Liver (tissue), 9 donors: Measurements from ENCODE around the gene MYO15A. TPM values are rescaled to one million over a fixed set of nuclear protein-coding genes. Genes with fewer than 3 reads are reported as not detected.
A peak's percentile ranks its signal among the peaks of the same experiment; 100 is the strongest.

Experiments used
- DNase-seq: peaks from one replicate; pipeline ENCODE4 v3.0.0-alpha.2; 2017; ENCODE audit warnings: low spot score
- H3K27ac ChIP-seq, 2 donors: one replicate each; pipeline ENCODE4 v1.7.0; 2013; ENCODE audit warnings: inconsistent platforms in 2 of 2, low read length in 2 of 2, control low read depth in 1 of 2, low read depth in 1 of 2, mild to moderate bottlenecking in 1 of 2
- H3K27me3 ChIP-seq, 4 donors: one replicate each; pipeline versions ENCODE4 v1.6.1 to v1.7.0; 2013; ENCODE audit warnings: low read length in 3 of 4, inconsistent platforms in 1 of 4, mild to moderate bottlenecking in 1 of 4, moderate library complexity in 1 of 4; ENCODE audit not compliant: control insufficient read depth in 4 of 4, insufficient read depth in 4 of 4
- H3K36me3 ChIP-seq, 4 donors: one replicate each; pipeline versions ENCODE4 v1.6.1 to v1.7.0; 2013; ENCODE audit warnings: low read length in 3 of 4, mild to moderate bottlenecking in 3 of 4, low read depth in 1 of 4, moderate library complexity in 1 of 4; ENCODE audit not compliant: control insufficient read depth in 4 of 4, insufficient read depth in 3 of 4
- H3K4me1 ChIP-seq, 4 donors: one replicate each; pipeline versions ENCODE4 v1.6.1 to v1.7.0; 2013; ENCODE audit warnings: low read length in 3 of 4, mild to moderate bottlenecking in 3 of 4, moderate library complexity in 1 of 4; ENCODE audit not compliant: control insufficient read depth in 4 of 4, insufficient read depth in 4 of 4
- H3K4me3 ChIP-seq, 3 donors: one replicate each; pipeline versions ENCODE4 v1.6.1 to v1.7.0; 2013; ENCODE audit warnings: low read length in 3 of 3, control low read depth in 1 of 3, low read depth in 1 of 3, mild to moderate bottlenecking in 1 of 3
- H3K9ac ChIP-seq, 2 donors: one replicate each; pipeline ENCODE4 v1.7.0; 2013; ENCODE audit warnings: low read length in 2 of 2, mild to moderate bottlenecking in 2 of 2, moderate library complexity in 2 of 2, control low read depth in 1 of 2, low read depth in 1 of 2
- H3K9me3 ChIP-seq, 4 donors: one replicate each; pipeline versions ENCODE4 v1.6.1 to v1.7.0; 2013; ENCODE audit warnings: low read length in 3 of 4; ENCODE audit not compliant: control insufficient read depth in 4 of 4
- CTCF ChIP-seq: fragments of 150-350 bp; IDR thresholded peaks from 2 replicates; pipeline ENCODE4 v1.5.1; 2017; ENCODE audit warnings: improper control_type of control experiment, low read depth, low read length; ENCODE audit not compliant: missing input control
- EGR1 ChIP-seq, 2 donors: IDR thresholded peaks; 2 replicates each; pipeline ENCODE4 v1.6.1; 2016 to 2018; ENCODE audit warnings: antibody characterized with exemption in 2 of 2, low read depth in 2 of 2
- FOXA1 ChIP-seq: IDR thresholded peaks from 2 replicates; pipeline ENCODE4 v1.6.1; 2016; ENCODE audit warnings: antibody characterized with exemption
- FOXA2 ChIP-seq: IDR thresholded peaks from 2 replicates; pipeline ENCODE4 v1.6.1; 2016; ENCODE audit warnings: antibody characterized with exemption
- GABPA ChIP-seq, 2 donors: IDR thresholded peaks in 1 of 2; conservative IDR thresholded peaks in 1 of 2; 2 replicates each; pipeline ENCODE4 v1.6.1; 2016; ENCODE audit warnings: antibody characterized with exemption in 2 of 2, mild to moderate bottlenecking in 1 of 2, moderate library complexity in 1 of 2
- HNF4A ChIP-seq, 2 donors: conservative IDR thresholded peaks; 2 replicates each; pipeline ENCODE4 v1.6.1; 2016; ENCODE audit warnings: antibody characterized with exemption in 2 of 2, mild to moderate bottlenecking in 2 of 2
- HNF4G ChIP-seq: IDR thresholded peaks from 2 replicates; pipeline ENCODE4 v1.6.1; 2016; ENCODE audit warnings: antibody characterized with exemption
- JUND ChIP-seq, 2 donors: IDR thresholded peaks; 2 replicates each; pipeline ENCODE4 v1.6.1; 2016; ENCODE audit warnings: antibody characterized with exemption in 2 of 2
- MAX ChIP-seq: IDR thresholded peaks from 2 replicates; pipeline ENCODE4 v1.6.1; 2016; ENCODE audit warnings: antibody characterized with exemption
- NR2F2 ChIP-seq: IDR thresholded peaks from 2 replicates; pipeline ENCODE4 v1.6.1; 2016; ENCODE audit warnings: antibody characterized with exemption
- RAD21 ChIP-seq, 2 donors: IDR thresholded peaks; 2 replicates each; pipeline ENCODE4 v1.6.1; 2016; ENCODE audit warnings: antibody characterized with exemption in 2 of 2, mild to moderate bottlenecking in 2 of 2
- RXRA ChIP-seq, 2 donors: IDR thresholded peaks; 2 replicates each; pipeline ENCODE4 v1.6.1; 2017 to 2018; ENCODE audit warnings: antibody characterized with exemption in 2 of 2, mild to moderate bottlenecking in 1 of 2
- SP1 ChIP-seq: IDR thresholded peaks from 2 replicates; pipeline ENCODE4 v1.6.1; 2018; ENCODE audit warnings: antibody characterized with exemption, mild to moderate bottlenecking
- TAF1 ChIP-seq: conservative IDR thresholded peaks from 2 replicates; pipeline ENCODE4 v1.6.1; 2016; ENCODE audit warnings: antibody characterized with exemption, mild to moderate bottlenecking
- YY1 ChIP-seq: IDR thresholded peaks from 2 replicates; pipeline ENCODE4 v1.6.1; 2016; ENCODE audit warnings: antibody characterized with exemption, mild to moderate bottlenecking
- WGBS: extraction: QIAGEN DNeasy Blood & Tissue Kit; methylation state at CpG from one replicate; pipeline ENCODE4 v1.1.7; 2013; 5-methylcytosine and 5-hydroxymethylcytosine counted together
- polyA plus RNA-seq, 2 donors: library from polyadenylated mRNA; stranded (reverse) in 1 of 2; unstranded in 1 of 2; fragments of 200-250 nt in 1 of 2; fragments of >200 nt in 1 of 2; fragmentation: Nextera tagmentation in 1 of 2; extraction: Ambion mirVana in 1 of 2; gene quantifications; one replicate each; pipeline versions ENCODE4 v1.2.1 to v1.2.3, GENCODE V29; 2013 to 2015
- total RNA-seq, 2 donors: library from RNA; depleted of rRNA; stranded (reverse); fragments of >200 nt; gene quantifications; one replicate each; pipeline ENCODE4 v1.2.3, GENCODE V29; 2014
- TF ChIP-seq, protein P1 (sequence below): IDR thresholded peaks from 2 replicates; pipeline ENCODE4 v1.6.1; 2016; ENCODE audit warnings: antibody characterized with exemption
- TF ChIP-seq, protein P2 (sequence below): IDR thresholded peaks from 2 replicates; pipeline ENCODE4 v1.6.1; 2016; ENCODE audit warnings: antibody characterized with exemption
- TF ChIP-seq, protein P3 (sequence below): IDR thresholded peaks from 2 replicates; pipeline ENCODE4 v1.6.1; 2016; ENCODE audit warnings: antibody characterized with exemption, mild to moderate bottlenecking
- donor health status: healthy.
- donor health status: healthy.
- donor health status: healthy.
- donor health status: healthy.
- donor health status: healthy.

The MYO15A gene
- total and polyA plus RNA-seq, 4 donors: 0.15 to 2.9 (median 0.97) TPM

DNA sequence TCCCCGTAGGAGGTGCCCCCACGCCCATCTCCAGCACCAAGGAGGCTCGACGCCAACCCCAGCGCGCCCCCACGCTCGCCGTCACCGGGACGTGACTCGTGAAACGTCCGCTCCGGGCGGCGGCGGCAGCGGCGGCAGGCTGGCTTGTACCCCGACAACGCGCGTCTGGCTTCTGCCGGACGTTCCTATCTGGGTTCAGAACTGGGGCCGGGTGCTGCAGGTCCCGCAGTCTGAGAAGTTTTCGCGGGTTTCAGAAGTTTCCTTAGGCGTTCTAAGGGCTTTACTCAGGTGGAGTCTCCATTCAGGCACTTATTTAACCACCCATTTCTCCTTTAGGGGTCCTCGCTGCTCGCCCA lies 74.4 kb downstream of the MYO15A start:
- peak overlapping the region; percentile 70 to 91 (median 85) for H3K4me3 ChIP-seq
- under 1% methylated on average over 33 of the region's 33 CpGs for WGBS
- peak; percentile 87 for DNase-seq
- peaks cover 0 to 3% (median 0%) of the 10 kb centered on the region in 4 donors for H3K36me3 ChIP-seq
- no peaks in the 10 kb centered on the region for H3K27me3 ChIP-seq
- TF ChIP-seq JUND (IDR thresholded peaks at IDR 0.05) (peak in 1 of 2 donors; percentile 8), HNF4A (conservative IDR thresholded peaks at IDR 0.05) (peak in 1 of 2 donors; percentile 18), YY1 (peak; percentile 79), EGR1 (IDR thresholded peaks at IDR 0.05; ENCODE audit: low read depth in 2 of 2) (peak in 1 of 2 donors; percentile 1), NR2F2 (peak; percentile 38), CTCF (no peak), MAX (no peak)
- TF ChIP-seq, protein P1, sequence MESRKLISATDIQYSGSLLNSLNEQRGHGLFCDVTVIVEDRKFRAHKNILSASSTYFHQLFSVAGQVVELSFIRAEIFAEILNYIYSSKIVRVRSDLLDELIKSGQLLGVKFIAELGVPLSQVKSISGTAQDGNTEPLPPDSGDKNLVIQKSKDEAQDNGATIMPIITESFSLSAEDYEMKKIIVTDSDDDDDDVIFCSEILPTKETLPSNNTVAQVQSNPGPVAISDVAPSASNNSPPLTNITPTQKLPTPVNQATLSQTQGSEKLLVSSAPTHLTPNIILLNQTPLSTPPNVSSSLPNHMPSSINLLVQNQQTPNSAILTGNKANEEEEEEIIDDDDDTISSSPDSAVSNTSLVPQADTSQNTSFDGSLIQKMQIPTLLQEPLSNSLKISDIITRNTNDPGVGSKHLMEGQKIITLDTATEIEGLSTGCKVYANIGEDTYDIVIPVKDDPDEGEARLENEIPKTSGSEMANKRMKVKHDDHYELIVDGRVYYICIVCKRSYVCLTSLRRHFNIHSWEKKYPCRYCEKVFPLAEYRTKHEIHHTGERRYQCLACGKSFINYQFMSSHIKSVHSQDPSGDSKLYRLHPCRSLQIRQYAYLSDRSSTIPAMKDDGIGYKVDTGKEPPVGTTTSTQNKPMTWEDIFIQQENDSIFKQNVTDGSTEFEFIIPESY: peak; percentile 51
- H3K27ac ChIP-seq: peak overlapping the region; percentile 96 to 99
- H3K9me3 ChIP-seq: no peaks in the 10 kb centered on the region
- H3K9ac ChIP-seq: peak overlapping the region; percentile 84 to 87
- peaks cover 11 to 43% (median 36%) of the 10 kb centered on the region in 4 donors for H3K4me1 ChIP-seq

DNA sequence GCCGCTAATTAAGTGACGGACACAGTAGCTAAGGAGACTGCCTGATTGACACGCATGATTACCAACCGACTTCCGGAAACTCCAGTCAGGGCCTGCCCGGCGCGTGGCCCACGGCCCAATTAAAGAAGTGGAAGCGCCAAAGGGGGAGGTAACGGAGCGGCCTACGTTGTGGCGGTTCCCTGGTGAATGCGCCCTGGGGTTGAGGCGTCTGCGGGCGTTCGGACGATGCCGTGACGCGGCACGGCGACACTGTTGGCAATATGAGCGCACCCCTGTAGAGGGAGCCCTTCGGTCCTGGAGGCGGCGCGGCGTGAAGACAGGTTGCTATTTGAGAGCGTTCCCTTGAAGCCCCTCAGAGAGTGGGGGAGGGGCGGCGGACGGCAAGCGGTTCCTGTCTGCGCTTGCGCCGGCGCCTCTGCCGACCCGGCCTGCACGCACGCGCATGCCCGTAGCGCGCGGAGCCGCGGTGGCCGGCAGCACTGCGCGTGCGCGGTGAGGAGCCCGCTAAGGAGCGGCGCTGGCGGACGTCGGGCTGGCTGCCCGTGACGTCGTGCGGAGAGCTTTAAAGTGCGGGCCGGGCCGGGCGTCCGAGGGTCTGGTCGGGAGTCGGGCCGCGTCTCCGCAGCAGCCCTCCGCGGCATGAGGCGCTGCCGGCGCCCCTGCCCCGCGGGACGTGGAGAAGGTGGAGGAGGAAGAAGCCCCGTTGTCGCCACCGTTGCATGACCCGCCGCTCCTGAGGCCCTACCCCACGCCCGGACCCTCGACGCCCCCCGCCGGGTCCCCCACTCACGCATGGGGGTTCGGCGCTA lies 75.0 kb downstream of the MYO15A start, which contains the start of gene ALKBH5:
Gene ALKBH5, plus strand, starts transcription at position 495 of the 809 bp plus-strand sequence. CDS start 416 bp downstream, outside the sequence.
- H3K4me3 ChIP-seq: peak within 1 kb of the TSS; percentile 70 to 91 (median 85)
- peaks cover 15 to 49% (median 42%) of the 10 kb centered on the region in 4 donors for H3K4me1 ChIP-seq
- under 1% methylated on average over 98 of the region's 98 CpGs for WGBS
- no peaks in the 10 kb centered on the region for H3K27me3 ChIP-seq
- peak within 1 kb of the TSS; percentile 96 to 99 for H3K27ac ChIP-seq
- DNase-seq: peak; percentile 94
- H3K9ac ChIP-seq: peak within 1 kb of the TSS; percentile 84 to 87
- H3K9me3 ChIP-seq: no peaks in the 10 kb centered on the region
- peaks cover 0 to 8% (median 0%) of the 10 kb centered on the region in 4 donors for H3K36me3 ChIP-seq
- TF ChIP-seq RAD21 (IDR thresholded peaks at IDR 0.05): no peak
- no peak for TF ChIP-seq EGR1 (IDR thresholded peaks at IDR 0.05; ENCODE audit: low read depth in 2 of 2)
- no peak for TF ChIP-seq HNF4G
- TF ChIP-seq, protein P1: no peak
- TF ChIP-seq SP1: peak; percentile 92
- TF ChIP-seq MAX: peak; percentile 74
- TF ChIP-seq, protein P2, sequence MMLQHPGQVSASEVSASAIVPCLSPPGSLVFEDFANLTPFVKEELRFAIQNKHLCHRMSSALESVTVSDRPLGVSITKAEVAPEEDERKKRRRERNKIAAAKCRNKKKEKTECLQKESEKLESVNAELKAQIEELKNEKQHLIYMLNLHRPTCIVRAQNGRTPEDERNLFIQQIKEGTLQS: no peak
- peak; percentile 19 to 28 for TF ChIP-seq JUND (IDR thresholded peaks at IDR 0.05)
- TF ChIP-seq FOXA2: no peak
- TF ChIP-seq TAF1: no peak
- TF ChIP-seq HNF4A (conservative IDR thresholded peaks at IDR 0.05): no peak
- TF ChIP-seq NR2F2: no peak
- TF ChIP-seq, protein P3, sequence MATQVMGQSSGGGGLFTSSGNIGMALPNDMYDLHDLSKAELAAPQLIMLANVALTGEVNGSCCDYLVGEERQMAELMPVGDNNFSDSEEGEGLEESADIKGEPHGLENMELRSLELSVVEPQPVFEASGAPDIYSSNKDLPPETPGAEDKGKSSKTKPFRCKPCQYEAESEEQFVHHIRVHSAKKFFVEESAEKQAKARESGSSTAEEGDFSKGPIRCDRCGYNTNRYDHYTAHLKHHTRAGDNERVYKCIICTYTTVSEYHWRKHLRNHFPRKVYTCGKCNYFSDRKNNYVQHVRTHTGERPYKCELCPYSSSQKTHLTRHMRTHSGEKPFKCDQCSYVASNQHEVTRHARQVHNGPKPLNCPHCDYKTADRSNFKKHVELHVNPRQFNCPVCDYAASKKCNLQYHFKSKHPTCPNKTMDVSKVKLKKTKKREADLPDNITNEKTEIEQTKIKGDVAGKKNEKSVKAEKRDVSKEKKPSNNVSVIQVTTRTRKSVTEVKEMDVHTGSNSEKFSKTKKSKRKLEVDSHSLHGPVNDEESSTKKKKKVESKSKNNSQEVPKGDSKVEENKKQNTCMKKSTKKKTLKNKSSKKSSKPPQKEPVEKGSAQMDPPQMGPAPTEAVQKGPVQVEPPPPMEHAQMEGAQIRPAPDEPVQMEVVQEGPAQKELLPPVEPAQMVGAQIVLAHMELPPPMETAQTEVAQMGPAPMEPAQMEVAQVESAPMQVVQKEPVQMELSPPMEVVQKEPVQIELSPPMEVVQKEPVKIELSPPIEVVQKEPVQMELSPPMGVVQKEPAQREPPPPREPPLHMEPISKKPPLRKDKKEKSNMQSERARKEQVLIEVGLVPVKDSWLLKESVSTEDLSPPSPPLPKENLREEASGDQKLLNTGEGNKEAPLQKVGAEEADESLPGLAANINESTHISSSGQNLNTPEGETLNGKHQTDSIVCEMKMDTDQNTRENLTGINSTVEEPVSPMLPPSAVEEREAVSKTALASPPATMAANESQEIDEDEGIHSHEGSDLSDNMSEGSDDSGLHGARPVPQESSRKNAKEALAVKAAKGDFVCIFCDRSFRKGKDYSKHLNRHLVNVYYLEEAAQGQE: no peak
- TF ChIP-seq GABPA (IDR thresholded peaks at IDR 0.05 in 1 of 2, conservative IDR thresholded peaks at IDR 0.05 in 1 of 2): peak; percentile 33 to 79
- TF ChIP-seq YY1: peak; percentile 48
- peak; percentile 44 to 63 for TF ChIP-seq RXRA (IDR thresholded peaks at IDR 0.05)
- no peak for TF ChIP-seq FOXA1
